Breast epithelium (tissue), 4 donors: ENCODE measurements around the gene SUSD6. TPM values are rescaled to one million over a fixed set of nuclear protein-coding genes. Genes with fewer than 3 reads are reported as not detected.
"Not testable (repeated sequence)": the region's sequence is repeated elsewhere in the genome, so short reads cannot be mapped to it uniquely, and the experiment has no call there.

ENCODE experiments used
- DNase-seq, 2 donors: peaks; one replicate each; pipeline ENCODE4 v3.0.0-alpha.2; 2019; ENCODE audit warnings: low spot score in 2 of 2
- H3K27ac ChIP-seq, 2 donors: fragments of 200-600 bp; sonication (generic) in 1 of 2; one replicate each; pipeline ENCODE4 v1.5.1; 2016 to 2019; ENCODE audit warnings: mild to moderate bottlenecking in 1 of 2
- H3K27me3 ChIP-seq, 2 donors: fragments of 200-600 bp; sonication (generic) in 1 of 2; one replicate each; pipeline versions ENCODE4 v1.5.1 to v1.6.0; 2017 to 2019; ENCODE audit warnings: control low read depth in 1 of 2, mild to moderate bottlenecking in 1 of 2
- H3K36me3 ChIP-seq: fragments of 200-600 bp; one replicate; pipeline ENCODE4 v1.5.1; 2019
- H3K4me1 ChIP-seq, 2 donors: fragments of 200-600 bp; sonication (generic); one replicate each; pipeline ENCODE4 v1.5.1; 2016 to 2019; ENCODE audit warnings: control low read depth in 1 of 2
- H3K4me3 ChIP-seq, 3 donors: fragments of 200-600 bp; sonication (generic); 1 replicate in 2 of 3; 2 replicates in 1 of 3; pipeline ENCODE4 v1.5.1; 2016 to 2019; ENCODE audit warnings: mild to moderate bottlenecking in 3 of 3, moderate library complexity in 2 of 3
- H3K9me3 ChIP-seq, 2 donors: fragments of 200-600 bp; sonication (generic) in 1 of 2; one replicate each; pipeline ENCODE4 v1.5.1; 2016 to 2019; ENCODE audit warnings: control low read depth in 1 of 2
- POLR2A ChIP-seq: fragments of 450-650 bp; IDR thresholded peaks from one replicate; pipeline ENCODE4 v1.6.1; 2016; ENCODE audit warnings: antibody characterized with exemption, mild to moderate bottlenecking, moderate library complexity
- POLR2AphosphoS5 ChIP-seq, 3 donors: sonication (generic); formaldehyde crosslinking; IDR thresholded peaks; one replicate each; pipeline ENCODE4 v1.6.1; 2017; ENCODE audit warnings: antibody characterized with exemption in 3 of 3
- intact Hi-C: fragments of 100-400 bp; cut with DNase I; formaldehyde crosslinking; loops from one replicate; pipeline ENCODE4 v1.15.1; 2023; ENCODE audit warnings: low total_unique reads
- total RNA-seq, 3 donors: library from RNA; depleted of rRNA; stranded (reverse); fragments of >200 nt; gene quantifications; one replicate each; pipeline ENCODE4 v1.1.0, GENCODE V29; 2016
- TF ChIP-seq, protein P1 (sequence below), 3 donors: fragments of 450-650 bp; IDR thresholded peaks; one replicate each; pipeline ENCODE4 v1.5.1; 2016 to 2017; ENCODE audit warnings: antibody characterized with exemption in 3 of 3, mild to moderate bottlenecking in 3 of 3, moderate library complexity in 3 of 3

SUSD6 gene
- total RNA-seq, 3 donors from 2014 or later, result 30.2 to 55.9 (median 55.7) TPM

DNA sequence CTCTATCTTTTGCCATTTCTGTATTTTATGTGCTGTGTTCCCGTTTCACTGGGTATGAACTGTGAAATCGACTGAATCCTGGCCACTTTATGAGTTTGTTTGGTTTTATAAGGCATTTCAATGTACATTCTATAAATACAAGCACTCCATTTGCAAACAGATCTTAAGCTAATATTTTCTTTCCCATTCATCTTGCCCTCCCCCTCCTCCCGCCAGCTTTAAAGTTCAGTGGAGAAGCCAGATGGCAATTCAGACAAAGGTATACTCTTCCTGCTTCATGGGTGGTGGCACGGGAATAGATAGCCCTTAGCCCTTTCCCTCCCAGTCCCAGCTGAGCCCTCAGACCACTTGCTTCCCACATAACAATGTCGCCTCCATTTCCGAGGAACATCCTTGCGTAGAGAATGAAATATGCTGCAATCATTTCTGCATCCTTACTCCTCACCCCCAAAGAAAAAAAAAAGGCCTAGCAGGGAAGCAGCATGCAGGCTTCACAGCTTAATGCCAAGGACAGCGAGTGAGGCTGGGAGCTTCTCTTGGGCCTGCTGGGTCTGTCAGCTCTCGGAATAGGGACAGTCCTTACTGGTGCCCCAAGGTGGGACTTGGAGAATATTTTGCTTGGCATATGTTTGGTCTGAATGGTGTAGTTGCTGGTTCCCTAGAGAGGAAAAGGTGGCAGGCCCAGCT is 102.7 kb downstream of the SUSD6 start:
- Histone ChIP-seq H3K9me3 (no peaks in the 10 kb centered on the region), H3K36me3 (no peaks in the 10 kb centered on the region), H3K27ac (peak overlapping the region; percentile 70 to 85), H3K4me1 (peaks cover 20 to 31% of the 10 kb centered on the region in 2 donors), H3K27me3 (no peaks in the 10 kb centered on the region), H3K4me3 (no peak overlapping the region)
- intact Hi-C loops, result no loop called here
- no peak for DNase-seq
- TF ChIP-seq POLR2AphosphoS5 (IDR thresholded peaks at IDR 0.05) (no peak), POLR2A (no peak)
- TF ChIP-seq, protein P1, sequence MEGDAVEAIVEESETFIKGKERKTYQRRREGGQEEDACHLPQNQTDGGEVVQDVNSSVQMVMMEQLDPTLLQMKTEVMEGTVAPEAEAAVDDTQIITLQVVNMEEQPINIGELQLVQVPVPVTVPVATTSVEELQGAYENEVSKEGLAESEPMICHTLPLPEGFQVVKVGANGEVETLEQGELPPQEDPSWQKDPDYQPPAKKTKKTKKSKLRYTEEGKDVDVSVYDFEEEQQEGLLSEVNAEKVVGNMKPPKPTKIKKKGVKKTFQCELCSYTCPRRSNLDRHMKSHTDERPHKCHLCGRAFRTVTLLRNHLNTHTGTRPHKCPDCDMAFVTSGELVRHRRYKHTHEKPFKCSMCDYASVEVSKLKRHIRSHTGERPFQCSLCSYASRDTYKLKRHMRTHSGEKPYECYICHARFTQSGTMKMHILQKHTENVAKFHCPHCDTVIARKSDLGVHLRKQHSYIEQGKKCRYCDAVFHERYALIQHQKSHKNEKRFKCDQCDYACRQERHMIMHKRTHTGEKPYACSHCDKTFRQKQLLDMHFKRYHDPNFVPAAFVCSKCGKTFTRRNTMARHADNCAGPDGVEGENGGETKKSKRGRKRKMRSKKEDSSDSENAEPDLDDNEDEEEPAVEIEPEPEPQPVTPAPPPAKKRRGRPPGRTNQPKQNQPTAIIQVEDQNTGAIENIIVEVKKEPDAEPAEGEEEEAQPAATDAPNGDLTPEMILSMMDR (IDR thresholded peaks at IDR 0.05), result no peak

DNA sequence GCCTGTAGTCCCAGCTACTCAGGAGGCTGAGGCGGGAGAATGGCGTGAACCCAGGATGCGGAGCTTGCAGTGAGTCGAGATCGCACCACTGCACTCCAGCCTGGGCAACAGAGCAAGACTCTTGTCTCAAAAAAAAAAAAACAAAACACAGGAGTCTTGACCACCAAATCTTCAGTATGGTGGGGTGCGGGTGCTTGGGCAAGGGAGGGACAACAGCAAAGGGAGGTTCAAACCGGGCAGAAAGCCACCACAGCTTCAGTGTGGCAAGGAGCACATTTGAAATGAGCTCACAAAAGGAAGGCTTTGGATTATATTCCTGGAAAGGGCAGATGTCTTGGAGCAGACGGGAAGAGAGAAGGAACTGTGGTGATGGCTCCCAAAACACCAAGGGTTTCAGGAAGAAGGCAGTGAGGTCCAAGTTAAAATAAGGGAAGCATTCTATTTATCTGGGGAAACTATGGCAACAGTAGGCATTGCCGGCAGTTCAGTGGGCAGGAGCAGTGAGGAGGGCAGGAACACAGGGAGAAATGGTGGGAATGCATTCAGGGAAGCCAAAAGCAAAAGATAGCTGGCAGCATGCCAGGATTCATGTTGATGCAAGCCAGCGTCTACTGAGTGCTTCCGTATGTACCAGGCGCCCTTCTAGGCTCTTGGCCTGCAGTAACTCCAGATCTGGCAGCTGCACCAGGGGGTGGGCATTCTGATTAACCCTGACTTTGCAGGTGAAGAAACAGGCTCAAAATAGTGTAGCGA is 104.5 kb downstream of the SUSD6 start:
- TF ChIP-seq POLR2AphosphoS5 (IDR thresholded peaks at IDR 0.05), result peak in 2 of 3 donors; percentile 53 to 57
- TF ChIP-seq, protein P1 (IDR thresholded peaks at IDR 0.05), result no peak
- no peaks in the 10 kb centered on the region for H3K27me3 ChIP-seq
- DNase-seq, result peak; percentile 69 to 91
- H3K36me3 ChIP-seq, result no peaks in the 10 kb centered on the region
- H3K4me3 ChIP-seq, result no peak overlapping the region
- no peaks in the 10 kb centered on the region for H3K9me3 ChIP-seq
- peak overlapping the region; percentile 77 to 91 for H3K27ac ChIP-seq
- peaks cover 20 to 28% of the 10 kb centered on the region in 2 donors for H3K4me1 ChIP-seq
- intact Hi-C loops, result no loop called here

DNA sequence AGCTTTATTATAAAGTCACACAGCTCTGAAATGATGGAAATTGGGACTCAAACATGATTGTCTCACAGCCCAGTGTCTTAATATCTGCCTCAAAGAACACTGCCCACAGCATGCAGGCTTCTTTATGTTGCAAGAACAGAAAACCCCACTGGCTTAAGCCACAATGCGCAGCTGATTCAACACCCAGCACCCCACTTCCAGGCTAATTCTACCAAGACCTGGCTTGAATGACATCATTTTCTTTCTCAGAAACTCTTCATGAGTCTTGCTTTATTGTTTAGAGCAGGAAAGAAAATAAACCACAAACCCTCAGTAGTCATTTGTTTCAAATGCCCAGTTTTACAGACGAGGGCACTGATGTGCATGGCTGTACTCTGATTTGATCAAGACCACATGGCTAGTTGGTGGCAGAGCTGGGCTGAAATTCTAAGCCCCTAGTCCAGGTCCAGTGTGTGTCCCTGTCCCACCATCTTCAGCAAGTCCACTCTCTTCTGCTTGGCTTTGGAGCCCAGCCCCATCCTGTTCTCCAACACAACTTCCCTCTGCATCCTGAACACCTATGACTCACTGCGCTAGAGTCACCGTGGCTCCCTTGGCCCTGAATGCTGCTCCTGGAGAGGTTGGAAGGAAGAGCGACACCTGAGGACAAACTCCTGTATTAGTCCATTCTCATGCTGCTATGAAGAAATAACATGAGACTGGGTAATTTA is 105.2 kb downstream of the SUSD6 start:
- H3K4me1 ChIP-seq, result peaks cover 18 to 22% of the 10 kb centered on the region in 2 donors
- DNase-seq, result peak in 1 of 2 donors; percentile 70
- peak overlapping the region; percentile 77 to 91 for H3K27ac ChIP-seq
- no peaks in the 10 kb centered on the region for H3K27me3 ChIP-seq
- intact Hi-C loops, result no loop called here
- H3K9me3 ChIP-seq, result no peaks in the 10 kb centered on the region
- TF ChIP-seq POLR2AphosphoS5 (IDR thresholded peaks at IDR 0.05), result peak in 2 of 3 donors; percentile 49 to 57
- TF ChIP-seq, protein P1 (IDR thresholded peaks at IDR 0.05), result peak in 1 of 3 donors; percentile 31
- TF ChIP-seq POLR2A, result no peak
- no peak overlapping the region for H3K4me3 ChIP-seq
- no peaks in the 10 kb centered on the region for H3K36me3 ChIP-seq

DNA sequence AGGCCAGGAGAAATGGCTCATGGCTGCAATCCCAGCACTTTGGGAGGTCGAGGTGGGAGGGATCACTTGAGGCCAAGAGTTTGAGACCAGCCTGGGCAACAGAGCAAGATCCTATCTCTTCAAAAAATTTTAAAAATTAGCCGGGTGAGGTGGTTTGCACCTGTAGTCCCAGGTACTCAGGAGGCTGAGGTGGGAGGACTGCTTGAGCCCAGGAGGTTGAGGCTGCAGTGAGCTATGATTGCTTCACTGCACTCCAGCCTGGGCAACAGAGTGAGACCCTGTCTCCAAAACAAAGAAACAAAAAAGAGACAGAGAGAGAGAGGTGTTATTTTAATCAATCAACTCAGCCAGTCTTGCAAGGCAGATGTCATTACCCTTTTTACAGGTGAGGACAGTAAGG is 107.2 kb downstream of the SUSD6 start:
- Histone ChIP-seq H3K4me1 (peaks cover 7 to 11% of the 10 kb centered on the region in 2 donors), H3K27ac (peak overlapping the region; percentile 77 to 91)
- H3K4me3 ChIP-seq, DNase-seq, intact Hi-C loops, H3K27me3 ChIP-seq, H3K9me3 ChIP-seq, H3K36me3 ChIP-seq: not testable (repeated sequence)

DNA sequence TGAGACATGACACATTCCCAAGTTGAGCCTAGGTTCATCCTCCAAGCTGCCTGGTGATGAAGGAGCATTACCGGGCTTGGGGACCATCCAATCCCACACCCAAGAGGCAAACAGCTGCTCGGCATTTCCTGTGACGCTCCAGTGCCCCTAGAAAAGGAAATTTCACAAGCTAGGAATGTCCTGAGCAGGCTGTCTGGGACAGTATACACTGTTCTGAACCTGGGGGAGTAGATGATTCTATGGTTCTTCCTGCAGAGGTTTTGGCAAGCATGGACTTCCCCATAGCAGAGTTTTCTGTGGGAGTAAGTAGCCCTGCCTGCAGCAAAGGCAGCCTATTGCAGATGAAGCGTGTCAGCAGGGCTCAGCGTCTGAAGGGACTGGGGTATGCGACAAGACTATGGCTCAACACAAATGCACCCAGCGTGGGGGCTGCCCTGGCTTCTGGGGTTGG is 108.1 kb downstream of the SUSD6 start:
- H3K36me3 ChIP-seq, result no peaks in the 10 kb centered on the region
- H3K4me3 ChIP-seq, result no peak overlapping the region
- peaks cover 7 to 11% of the 10 kb centered on the region in 2 donors for H3K4me1 ChIP-seq
- intact Hi-C loops, result no loop called here
- no peak for TF ChIP-seq POLR2A
- peak; percentile 11 to 71 (median 36) for TF ChIP-seq POLR2AphosphoS5 (IDR thresholded peaks at IDR 0.05)
- no peaks in the 10 kb centered on the region for H3K27me3 ChIP-seq
- H3K27ac ChIP-seq, result peak overlapping the region; percentile 77 to 88
- H3K9me3 ChIP-seq, result no peaks in the 10 kb centered on the region
- DNase-seq, result peak in 1 of 2 donors; percentile 81
